ENCODE measurements around the gene STC2.
"Not testable (repeated sequence)": the region's sequence is repeated elsewhere in the genome, so short reads cannot be mapped to it uniquely, and the experiment has no call there.

STC2 gene, protein sequence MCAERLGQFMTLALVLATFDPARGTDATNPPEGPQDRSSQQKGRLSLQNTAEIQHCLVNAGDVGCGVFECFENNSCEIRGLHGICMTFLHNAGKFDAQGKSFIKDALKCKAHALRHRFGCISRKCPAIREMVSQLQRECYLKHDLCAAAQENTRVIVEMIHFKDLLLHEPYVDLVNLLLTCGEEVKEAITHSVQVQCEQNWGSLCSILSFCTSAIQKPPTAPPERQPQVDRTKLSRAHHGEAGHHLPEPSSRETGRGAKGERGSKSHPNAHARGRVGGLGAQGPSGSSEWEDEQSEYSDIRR

DNA sequence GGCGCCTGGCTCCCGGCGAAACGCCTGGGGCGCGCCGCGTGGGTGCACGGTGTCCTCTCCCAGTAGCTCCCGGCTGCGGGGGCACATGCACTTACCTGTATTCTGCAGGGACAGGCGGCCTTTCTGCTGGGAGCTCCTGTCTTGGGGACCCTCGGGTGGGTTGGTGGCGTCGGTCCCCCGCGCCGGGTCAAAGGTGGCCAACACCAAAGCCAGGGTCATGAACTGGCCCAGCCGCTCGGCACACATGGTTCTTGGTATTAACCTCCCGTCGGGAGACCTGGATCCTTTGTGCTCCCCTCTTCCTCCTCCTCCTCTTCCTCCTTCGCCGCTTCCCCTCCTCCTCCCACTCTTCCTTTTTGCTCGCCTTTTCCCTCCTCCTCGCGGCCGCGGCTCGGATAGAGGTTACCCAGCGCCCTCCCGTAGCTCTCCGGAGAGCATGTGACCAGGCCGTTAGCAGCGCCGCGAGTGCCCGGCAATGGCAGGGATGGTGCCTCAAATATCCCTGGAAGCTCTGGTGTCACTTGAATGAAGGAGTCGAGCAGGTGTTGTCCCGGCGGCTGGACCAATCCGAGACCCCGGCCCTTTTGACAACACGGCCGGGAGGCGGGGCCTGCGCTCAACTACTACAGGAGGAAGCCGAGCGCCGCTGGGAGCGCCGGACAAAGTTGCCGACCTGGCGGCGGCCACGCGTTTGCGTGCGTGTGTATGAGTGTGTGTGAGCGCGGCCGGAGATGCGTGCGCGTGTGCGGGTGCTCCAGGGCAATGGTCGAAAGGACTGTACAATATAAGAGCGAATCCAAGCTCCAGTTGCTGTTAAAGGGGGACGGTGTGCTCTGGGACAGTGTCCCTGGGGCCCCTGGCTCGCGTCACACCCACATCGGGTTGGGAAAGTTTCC lies at the start of gene STC2:
Gene STC2 (minus strand): TSS at position 467 of the 896 bp plus-strand sequence. CDS start 221 bp downstream, at position 246.
- DNase-seq = peak; percentile 58

DNA sequence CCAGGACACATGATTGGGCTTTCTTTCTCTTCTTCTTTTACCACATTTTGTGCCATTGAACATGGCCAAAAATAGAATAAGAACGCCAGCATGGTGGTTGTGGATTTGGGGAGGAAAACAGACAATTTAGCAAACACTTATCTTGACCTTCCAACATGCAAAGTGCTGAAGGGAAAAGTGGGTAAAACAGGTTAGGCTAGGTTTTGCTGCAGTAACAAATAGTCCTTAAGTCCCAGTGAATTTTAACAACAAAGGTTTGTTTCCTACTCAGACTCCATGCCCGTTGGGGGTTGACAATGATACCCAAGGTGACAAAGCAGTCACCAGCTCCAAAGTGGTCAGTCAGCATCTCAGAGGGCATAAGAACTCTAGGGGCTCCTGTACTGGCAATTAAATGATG lies 43.2 kb upstream of the STC2 start:
- no peak for DNase-seq

DNA sequence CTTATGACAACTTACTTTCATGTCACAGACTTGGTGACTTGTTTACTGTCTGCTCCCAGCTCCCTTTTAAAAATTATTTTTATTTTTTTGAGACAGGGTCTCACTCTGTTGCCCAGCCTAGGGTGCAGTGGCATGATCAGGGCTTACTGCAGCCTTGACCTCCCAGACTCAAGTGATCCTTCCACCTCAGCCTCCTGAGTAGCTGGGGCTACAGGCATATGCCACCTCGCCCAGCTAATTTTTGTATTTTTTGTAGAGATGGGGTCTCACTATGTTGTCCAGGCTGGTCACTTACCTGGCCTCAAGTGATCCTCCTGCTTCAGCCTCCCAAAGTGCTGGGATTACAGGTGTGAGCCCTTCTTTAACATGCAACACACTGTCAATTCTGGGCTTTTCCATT lies 35.2 kb upstream of the STC2 start:
- not testable (repeated sequence) for DNase-seq

DNA sequence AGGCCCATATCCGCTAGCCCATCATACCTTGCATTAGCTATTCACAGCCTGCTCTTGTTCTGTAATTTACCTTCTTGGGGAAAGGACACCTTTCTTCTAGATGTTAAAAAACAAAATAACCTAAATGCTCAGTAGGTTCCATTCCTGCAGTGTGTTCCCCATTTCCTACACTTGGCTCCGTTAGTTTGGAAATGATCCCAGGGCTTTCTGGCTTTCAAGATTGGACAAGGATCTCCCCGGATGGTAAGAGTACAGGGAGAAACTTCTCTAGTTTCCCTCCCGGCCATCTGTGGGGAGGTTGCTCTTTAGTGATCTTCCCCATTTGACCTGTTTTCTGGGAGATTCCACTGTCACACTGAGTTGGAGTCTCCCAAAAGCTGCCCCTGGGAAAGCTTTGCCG lies 27.3 kb upstream of the STC2 start:
- no peak for DNase-seq

DNA sequence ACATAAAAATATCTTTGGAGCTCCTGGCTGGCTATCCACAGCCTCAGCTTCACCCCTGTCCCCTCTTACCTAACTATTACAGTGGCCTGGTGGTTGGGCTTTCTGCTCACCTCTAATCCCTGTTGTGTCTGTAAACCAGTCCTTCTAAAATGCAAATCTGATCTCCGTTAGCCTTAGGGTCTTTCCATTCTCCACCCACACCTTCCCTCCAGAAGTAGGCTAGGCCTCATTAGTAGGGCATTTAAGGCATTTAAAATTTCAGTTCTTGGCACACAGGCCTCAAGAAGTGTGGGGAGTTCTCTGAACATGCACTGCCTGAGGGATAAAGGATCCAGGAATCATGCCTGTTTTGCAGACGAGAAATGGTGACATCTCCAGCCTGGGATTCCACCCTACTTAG lies 26.4 kb upstream of the STC2 start:
- no peak for DNase-seq

DNA sequence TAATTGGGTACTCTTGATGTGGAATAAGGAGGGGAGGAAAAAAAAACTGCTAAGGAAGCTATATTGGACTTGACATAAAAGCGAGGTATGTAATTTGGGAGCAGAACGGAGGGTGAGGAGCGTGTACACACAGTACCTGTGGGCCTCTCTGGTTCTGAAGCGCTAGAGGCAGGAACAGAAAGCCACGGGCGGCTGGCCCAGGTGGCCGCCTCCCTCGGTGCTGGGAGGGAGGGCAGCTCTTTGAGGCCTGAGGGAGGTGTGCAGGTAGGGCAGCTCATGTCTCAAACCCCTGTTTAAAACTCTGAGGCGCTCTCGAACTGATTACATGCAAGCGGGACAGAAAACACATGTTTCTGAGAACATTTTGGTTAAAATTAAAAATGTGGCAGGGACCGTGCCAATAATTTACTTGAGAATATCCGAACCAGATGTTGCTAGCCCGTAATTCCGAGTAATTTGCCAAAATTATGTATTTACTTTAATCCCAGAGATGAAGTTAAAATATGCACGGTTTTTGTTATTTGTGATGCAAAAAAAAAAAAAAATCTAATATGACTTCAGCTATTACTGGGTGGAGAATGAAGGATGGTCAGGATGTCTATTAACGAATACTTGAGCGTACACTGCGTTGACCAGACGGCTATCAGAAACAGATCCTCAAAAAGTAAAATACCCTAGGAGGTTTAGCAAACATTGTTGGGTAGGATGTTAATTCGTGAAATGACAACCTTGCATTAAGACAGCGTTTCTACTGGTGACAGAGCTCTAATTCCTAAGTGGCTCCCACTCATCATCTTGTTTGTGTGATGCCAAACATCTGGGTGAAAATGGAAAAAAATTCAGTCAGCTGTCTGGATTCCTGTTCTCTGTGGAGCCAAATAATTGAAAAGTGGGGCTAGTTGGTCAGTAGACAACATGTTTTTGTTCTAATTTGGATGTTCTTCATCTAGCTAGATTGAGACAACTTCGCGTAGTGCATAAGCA lies 24.4 kb upstream of the STC2 start:
- DNase-seq = no peak

DNA sequence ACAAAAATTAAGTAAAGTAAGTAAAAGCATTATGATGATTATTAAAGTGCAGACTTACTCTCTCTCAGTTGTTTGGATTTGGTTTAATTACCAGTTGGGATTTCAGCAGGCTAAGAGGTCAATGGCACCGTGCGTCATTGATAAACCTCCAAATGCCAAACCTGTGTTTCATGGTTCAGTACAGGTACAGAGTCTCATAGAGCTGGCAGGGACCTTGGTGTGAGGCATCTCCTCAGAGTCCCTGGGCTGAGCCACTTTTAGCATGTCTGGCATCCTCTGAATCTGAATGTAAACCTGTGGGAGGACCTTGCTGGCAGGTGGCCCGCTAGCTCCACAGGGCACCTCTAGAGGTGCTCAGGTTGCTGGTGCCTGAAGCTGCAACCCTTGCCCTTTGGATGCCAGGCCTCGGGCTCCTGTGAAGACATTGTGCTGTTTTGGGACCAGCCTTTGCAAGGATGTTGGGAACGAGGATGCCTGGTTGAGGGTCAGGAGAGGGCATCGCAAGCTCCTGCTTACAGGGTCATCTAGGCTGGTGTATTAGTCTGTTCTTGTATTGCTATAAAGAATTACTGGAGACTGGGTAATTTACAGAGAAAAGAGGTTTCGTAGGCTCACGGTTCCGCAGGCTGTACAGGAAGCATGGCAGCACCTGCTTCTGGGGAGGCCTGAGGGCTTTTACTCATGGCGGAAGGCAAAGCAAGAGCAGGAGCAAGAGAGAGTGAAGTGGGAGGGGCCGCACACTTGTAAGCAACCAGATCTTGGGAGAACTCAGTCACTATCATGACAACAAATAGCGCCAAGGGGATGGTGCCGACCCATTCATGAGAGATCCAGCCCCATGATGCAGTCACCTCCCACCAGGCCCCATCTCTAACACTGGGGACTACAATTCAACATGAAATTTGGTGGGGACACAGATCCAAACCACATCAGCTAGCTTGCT lies 14.9 kb upstream of the STC2 start:
- no peak for DNase-seq

DNA sequence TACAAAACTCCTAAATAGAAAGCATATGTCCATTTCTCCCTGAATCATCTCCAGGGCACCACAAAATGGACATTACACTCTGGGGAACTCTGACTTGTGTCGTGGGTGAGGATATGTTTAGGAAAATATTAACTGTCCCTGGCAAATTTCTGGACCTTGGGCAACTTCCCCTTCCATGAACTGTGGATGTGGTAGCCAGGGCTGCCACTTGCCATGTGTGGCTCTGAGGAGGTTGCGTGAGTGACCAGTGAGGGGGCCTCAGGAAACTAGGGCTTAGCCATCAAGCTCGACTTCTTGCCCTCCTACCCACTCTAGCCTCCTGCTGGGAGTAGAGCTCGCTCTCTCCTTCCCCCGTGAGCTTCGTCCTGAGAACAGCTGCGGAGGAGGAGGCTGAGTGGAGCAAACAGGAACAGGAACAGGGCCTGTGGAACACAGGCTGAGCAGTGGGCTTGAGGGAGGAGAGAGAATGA lies 13.8 kb upstream of the STC2 start:
- DNase-seq = no peak

DNA sequence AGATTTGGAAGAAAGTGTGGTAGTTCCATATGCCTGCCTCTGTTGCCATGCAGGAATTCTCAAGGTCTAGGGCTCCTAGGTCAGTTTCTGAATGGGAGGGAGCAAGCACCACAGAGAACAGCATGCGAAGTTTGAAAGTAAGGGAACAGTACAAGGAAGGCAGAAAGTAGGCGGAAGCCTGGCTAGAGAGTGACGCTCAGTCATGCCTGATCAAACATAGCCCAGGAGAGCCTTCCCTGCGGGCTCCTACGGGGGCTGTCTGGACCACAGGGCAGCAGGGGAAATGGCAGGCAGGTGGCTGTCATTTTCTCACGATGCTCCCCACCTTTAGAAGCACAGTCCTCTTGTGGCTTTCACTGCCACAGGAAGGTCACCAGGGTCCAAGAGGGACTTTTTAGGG lies 12.8 kb upstream of the STC2 start:
- DNase-seq = no peak

DNA sequence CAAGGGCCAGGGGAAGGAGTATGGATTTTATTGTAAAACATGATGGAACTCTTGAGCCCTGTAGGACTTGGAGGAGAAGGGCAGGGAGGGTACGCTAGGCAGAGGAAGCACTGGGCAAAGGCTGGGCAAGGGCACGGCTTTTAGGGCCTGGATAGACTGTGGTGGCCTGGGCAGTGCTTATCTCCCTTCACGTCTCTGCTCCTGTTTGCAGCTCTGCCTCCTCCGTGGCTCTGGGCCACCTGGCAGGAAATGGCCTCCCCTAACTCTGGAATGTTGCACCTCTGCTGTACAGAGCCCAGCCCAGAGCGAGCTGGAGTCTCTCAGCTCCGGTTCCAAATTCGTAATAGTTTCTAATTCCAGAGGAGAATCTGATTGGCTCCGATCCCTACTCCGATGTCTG lies 12.2 kb upstream of the STC2 start:
- no peak for DNase-seq

DNA sequence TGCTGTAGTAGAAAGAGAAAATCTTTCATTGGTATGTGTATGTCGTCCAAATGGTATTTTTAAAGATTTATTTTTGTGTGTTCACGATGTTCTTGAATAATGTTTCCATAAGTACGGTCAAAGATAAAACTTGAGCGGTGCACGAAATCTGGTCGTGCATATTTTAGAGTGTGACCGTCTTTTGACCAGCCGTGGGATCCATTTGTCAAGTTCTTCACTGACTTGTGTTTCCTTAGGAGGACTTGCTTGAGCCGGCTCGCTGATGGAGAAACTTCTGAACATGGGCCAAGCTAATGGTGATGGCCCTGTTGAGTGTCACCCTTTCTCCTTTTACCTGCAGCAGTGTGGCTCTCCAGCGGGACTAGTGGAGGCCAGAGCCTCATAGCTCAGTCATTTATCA lies 11.1 kb upstream of the STC2 start:
- no peak for DNase-seq

DNA sequence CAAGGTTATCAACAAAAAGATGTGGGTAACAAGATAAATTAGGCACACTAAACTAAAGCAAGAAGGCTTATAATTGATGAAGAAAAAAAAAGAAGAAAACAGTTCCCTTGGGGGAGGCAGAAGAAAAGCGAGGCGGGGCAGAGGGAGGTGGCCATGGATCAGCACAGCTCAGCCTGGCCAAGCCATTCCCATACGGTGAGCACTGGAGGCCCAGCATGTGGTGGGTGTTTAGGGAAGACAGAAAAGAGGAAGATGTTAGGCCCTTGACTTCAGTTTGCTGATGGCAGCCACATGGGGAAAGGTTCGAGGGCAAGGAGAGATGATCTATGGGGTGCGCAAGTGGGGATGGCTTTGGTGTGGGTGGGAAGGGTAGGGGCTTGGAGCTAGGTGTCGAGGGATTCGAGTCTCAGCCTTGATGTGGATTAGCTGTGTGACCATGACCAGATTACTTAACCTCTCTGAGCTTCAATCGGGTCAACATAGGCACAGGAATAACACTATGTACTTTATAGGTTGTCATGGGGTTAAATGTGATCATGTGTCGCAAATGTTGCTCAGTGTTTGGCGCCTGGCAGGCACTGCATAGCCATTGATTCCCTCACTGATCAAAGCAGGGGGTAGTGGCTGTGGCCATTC lies 10.3 kb upstream of the STC2 start:
- no peak for DNase-seq

DNA sequence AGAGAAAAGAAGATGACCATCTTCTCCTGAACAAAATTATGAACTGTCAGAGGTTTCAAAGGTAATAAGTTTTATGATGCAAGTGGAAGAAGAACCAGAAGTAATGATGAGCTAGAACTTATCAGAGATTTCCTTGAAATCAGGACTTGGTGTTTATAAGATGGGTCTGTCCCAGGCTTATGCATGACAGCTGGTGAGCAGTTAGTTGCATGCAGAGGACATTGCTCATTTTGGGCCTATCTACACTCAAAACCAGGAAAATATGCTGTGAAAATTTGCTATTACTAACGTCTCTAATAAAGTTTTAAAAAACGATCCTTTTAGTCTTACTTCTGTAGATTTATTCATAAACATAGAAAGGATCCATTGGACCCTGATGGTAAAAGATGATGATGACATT lies 6.6 kb upstream of the STC2 start:
- DNase-seq = no peak

DNA sequence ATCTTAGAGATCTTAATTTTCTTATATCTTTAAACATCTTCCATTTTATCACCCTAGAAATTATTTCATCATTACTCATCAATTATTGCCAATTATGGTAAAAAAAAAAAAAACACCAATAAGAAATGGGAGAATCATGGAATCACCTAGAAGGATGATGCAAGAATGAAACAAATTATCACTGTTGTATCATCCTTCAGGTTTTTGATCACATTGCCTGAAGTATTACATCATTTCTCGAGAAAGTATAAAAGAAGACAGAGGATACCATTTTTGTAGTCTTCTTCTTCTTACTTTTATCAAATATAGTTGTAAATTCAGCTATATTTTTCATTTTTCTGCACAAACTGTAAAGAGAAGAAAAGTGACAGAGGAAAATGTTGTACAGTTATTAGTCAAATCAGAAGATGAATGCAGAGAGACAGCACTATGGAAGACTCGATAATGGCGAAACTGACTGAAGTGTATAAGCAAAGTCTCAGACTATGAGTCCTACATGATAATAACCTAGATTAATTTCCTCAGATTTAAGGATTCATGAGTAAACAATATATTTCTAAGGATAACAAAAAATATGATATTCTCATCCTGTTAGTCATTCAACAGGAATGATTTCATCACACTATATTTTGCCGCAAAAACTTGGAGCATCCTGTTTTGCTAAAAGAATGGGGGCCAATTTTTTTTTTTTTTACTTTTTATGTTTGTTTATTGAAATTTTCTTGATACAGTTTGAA lies 5.9 kb upstream of the STC2 start:
- DNase-seq = no peak

DNA sequence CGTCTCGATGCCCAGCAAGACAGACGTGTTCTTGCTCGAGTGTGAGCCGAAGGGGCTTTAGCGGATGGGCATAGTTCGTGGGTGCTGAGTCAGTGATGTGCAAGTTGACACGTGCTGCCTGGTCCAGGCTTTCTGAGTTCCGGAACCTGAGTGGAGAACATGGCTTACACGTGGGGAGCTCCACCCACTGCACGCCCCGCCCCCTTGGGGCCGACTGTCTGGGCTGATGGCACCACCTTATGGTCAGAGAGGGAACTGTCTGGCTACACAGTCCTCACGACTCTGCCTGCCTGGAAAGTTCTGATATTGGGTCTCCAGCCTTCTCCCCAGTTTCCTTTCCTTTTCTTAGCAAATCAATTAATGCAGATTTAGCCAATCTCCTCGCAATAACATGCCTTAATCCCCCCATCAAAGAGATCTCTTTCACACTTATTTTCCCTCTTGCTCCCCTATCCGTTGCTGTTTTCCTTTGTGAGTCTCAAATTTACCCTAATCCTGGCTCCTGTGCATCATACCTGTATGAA lies 3.8 kb upstream of the STC2 start:
- DNase-seq = peak; percentile 77

DNA sequence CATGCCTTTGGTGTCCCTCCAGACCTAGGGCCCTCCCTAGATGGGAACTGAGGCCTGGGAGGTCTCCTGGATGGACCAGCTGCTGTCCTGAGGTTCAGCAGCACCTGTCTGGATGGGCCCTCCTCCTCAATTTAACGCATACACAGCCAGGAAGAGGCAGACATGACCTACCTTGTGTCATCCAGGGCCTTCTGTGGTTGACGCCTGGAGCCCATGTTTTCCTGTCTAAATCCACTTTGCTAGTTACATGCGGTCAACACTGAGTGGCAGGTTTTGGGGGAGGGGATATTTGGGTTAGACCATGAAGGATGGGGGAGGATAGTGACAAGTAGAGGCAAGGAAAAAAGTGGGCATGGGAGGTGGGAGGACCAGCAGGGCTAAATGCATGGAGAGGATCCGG lies 3.1 kb upstream of the STC2 start:
- DNase-seq = no peak

DNA sequence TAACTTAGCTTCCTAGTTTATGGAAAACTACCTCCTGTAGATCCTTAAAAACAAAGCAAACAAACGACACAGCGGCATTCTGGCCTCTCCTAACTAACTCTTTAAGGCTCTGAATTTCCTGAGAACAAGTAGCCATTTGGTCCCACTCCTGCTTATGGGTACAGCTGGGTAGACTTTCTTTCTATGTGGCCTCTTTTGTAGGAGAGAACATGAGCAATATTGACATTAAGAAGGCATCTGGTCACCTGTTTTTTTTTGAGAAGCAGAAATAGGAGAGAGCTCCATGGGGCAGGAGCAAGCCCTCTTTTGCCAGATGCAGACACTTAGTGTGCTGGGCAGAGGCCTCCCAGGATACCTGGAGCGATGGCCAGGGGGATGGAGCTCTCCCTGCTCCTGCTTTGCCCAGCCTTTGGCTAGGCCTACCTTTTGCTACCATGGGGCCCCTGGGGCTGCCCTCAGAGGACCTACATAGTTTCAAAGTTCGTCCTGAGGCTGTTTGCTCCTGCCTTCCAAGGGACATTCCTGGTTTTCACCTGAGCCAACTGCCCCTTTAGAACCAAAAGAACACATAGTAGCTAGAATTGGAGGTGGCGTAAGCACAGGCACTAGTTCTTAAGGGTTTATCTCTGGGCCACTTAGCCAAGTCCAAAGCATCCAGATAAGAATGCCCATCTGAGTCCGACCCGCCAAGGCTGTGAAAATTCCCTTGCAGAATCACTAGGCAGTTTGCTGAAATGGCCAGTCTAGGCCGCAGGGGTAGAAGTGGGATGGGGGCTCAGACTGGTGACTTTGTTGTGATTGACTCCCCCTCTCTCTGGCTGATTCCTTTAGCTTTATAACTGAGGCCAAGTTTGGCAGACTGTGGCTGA lies 2.4 kb upstream of the STC2 start:
- DNase-seq = no peak

DNA sequence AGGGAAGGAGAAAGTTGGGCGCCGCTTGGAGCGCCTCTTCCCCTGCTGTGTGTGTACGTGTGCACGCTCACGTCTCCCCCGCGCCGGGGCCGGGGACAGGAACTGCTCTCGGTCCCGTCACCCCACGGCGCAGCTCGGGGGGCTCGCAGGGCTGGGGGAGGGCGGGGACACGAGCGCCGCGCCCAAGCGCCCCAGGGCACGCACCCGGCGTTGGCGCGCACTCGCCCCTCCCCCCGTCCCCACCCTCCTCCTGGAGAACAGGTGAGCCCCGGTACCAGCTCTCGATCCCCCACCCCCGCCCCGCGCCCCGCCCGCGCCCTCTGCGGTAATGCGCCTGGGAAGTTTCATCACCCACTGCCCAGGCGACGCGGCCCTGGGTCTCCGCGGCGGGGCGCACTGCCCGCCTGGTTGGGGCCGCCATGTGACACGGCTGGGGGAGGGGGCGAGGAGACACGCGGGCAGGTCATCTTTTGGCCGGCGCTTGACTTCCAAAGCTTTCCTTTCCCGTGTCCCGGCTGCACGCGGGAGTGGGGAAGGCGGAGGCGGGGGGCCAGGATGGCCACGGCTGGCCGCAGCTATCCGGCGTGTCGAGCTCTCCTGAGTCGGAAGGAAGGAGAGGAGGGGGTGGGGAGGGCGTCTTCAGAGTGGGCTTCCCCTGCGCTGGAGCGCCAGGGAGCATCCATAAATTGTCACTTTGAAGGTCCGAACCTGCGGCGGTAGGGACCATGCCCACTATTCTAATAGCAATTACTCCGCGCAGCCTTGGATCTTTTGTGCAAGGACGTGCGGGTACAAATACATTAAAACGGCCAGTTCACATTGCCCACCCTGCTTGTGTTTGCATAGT lies 1.5 kb upstream of the STC2 start:
- no peak for DNase-seq

All from NCI-H82 (cell line).